Astrocyte (in vitro differentiated cells and primary cell): ENCODE data around the gene TBC1D14. TPM values are rescaled to one million over a fixed set of nuclear protein-coding genes. Genes with fewer than 3 reads are reported as not detected.

Source experiments
- DNase-seq: peaks from one replicate; pipeline ENCODE4 v3.0.0-alpha.2; 2010; ENCODE audit warnings: low read depth
- FAIRE-seq: peaks from 2 replicates; lab custom pipeline; 2011; peaks lifted over from hg19 to GRCh38; lab: Jason Lieb, UNC
- H2AFZ ChIP-seq: 2 replicates; pipeline ENCODE4 v1.6.0; 2012; ENCODE audit warnings: low read depth, low read length, inconsistent platforms
- H3K27ac ChIP-seq: 2 replicates; pipeline ENCODE4 v1.5.1; 2011; ENCODE audit warnings: low read depth, low read length, inconsistent platforms
- H3K27me3 ChIP-seq: 2 replicates; pipeline ENCODE4 v1.6.0; 2011; ENCODE audit warnings: low read length, inconsistent platforms; ENCODE audit not compliant: insufficient read depth
- H3K36me3 ChIP-seq: 2 replicates; pipeline ENCODE4 v1.5.1; 2011; ENCODE audit warnings: low read length, inconsistent platforms; ENCODE audit not compliant: insufficient read depth
- H3K4me1 ChIP-seq: 2 replicates; pipeline ENCODE4 v1.5.1; 2011; ENCODE audit warnings: low read length, inconsistent platforms; ENCODE audit not compliant: insufficient read depth
- H3K4me2 ChIP-seq: 2 replicates; pipeline ENCODE4 v1.6.0; 2012; ENCODE audit warnings: low read length, inconsistent platforms
- H3K4me3 ChIP-seq: 2 replicates; pipeline ENCODE4 v1.5.1; 2011; ENCODE audit warnings: low read depth, mild to moderate bottlenecking, low read length, inconsistent platforms; ENCODE audit not compliant: insufficient read depth
- H3K79me2 ChIP-seq: 2 replicates; pipeline ENCODE4 v1.6.0; 2012; ENCODE audit warnings: mild to moderate bottlenecking, low read length, inconsistent platforms; ENCODE audit not compliant: insufficient read depth
- H3K9ac ChIP-seq: 2 replicates; pipeline ENCODE4 v1.6.0; 2012; ENCODE audit warnings: mild to moderate bottlenecking, low read length, inconsistent platforms
- H3K9me3 ChIP-seq: 2 replicates; pipeline ENCODE4 v1.5.1; 2012; ENCODE audit warnings: low read depth, mild to moderate bottlenecking, low read length, inconsistent platforms; ENCODE audit not compliant: insufficient read depth
- H4K20me1 ChIP-seq: 2 replicates; pipeline ENCODE4 v1.6.0; 2012; ENCODE audit warnings: low read length, inconsistent platforms; ENCODE audit not compliant: insufficient read depth
- H3K27ac Mint-ChIP-seq: one replicate; pipeline ENCODE4 v1.8.0; 2021; ENCODE audit warnings: mild to moderate bottlenecking, mixed read lengths; ENCODE audit not compliant: unreplicated experiment
- H3K27me3 Mint-ChIP-seq: one replicate; pipeline ENCODE4 v1.8.0; 2021; ENCODE audit warnings: low read depth, mixed read lengths; ENCODE audit not compliant: unreplicated experiment
- H3K36me3 Mint-ChIP-seq: one replicate; pipeline ENCODE4 v1.8.0; 2021; ENCODE audit warnings: low read depth, mixed read lengths; ENCODE audit not compliant: unreplicated experiment
- H3K4me1 Mint-ChIP-seq: one replicate; pipeline ENCODE4 v1.8.0; 2021; ENCODE audit warnings: low read depth, mixed read lengths; ENCODE audit not compliant: unreplicated experiment
- H3K4me3 Mint-ChIP-seq: one replicate; pipeline ENCODE4 v1.8.0; 2021; ENCODE audit warnings: mild to moderate bottlenecking, moderate library complexity, mixed read lengths; ENCODE audit not compliant: unreplicated experiment
- H3K9me3 Mint-ChIP-seq: one replicate; pipeline ENCODE4 v1.8.0; 2021; ENCODE audit warnings: mild to moderate bottlenecking, mixed read lengths; ENCODE audit not compliant: unreplicated experiment
- EZH2 ChIP-seq: IDR thresholded peaks from 2 replicates; pipeline ENCODE4 v1.6.1; 2012; ENCODE audit warnings: mild to moderate bottlenecking, low read length, inconsistent platforms; ENCODE audit not compliant: insufficient read depth
- total RNA-seq: library from RNA; stranded (reverse); gene quantifications from 2 replicates; pipeline ENCODE4 v1.2.1, GENCODE V29; 2021
- TF ChIP-seq, protein P1 (sequence below): IDR thresholded peaks from 2 replicates; pipeline ENCODE4 v1.5.1; 2011; ENCODE audit warnings: low read depth, mild to moderate bottlenecking, inconsistent platforms, low read length, moderate library complexity; ENCODE audit not compliant: insufficient read depth

TBC1D14 gene
- total RNA-seq, 1 donor from 2014 or later: 30.4 TPM

- no peak for TF ChIP-seq EZH2
- TF ChIP-seq, protein P1, sequence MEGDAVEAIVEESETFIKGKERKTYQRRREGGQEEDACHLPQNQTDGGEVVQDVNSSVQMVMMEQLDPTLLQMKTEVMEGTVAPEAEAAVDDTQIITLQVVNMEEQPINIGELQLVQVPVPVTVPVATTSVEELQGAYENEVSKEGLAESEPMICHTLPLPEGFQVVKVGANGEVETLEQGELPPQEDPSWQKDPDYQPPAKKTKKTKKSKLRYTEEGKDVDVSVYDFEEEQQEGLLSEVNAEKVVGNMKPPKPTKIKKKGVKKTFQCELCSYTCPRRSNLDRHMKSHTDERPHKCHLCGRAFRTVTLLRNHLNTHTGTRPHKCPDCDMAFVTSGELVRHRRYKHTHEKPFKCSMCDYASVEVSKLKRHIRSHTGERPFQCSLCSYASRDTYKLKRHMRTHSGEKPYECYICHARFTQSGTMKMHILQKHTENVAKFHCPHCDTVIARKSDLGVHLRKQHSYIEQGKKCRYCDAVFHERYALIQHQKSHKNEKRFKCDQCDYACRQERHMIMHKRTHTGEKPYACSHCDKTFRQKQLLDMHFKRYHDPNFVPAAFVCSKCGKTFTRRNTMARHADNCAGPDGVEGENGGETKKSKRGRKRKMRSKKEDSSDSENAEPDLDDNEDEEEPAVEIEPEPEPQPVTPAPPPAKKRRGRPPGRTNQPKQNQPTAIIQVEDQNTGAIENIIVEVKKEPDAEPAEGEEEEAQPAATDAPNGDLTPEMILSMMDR: no peak
- Histone ChIP-seq H3K4me1 (peaks cover 2% of the 10 kb centered on the region), H3K36me3 (peaks cover 11% of the 10 kb centered on the region), H2AFZ (no peak overlapping the region), H3K9ac (no peak overlapping the region), H3K27ac (no peak overlapping the region), H3K27me3 (no peaks in the 10 kb centered on the region), H3K79me2 (peaks cover 54% of the 10 kb centered on the region), H3K4me3 (no peak overlapping the region), H3K4me2 (no peak overlapping the region), H4K20me1 (peaks cover 71% of the 10 kb centered on the region), H3K9me3 (no peaks in the 10 kb centered on the region)
- DNase-seq (no peak), FAIRE-seq (no peak)
- H3K4me3 Mint-ChIP-seq: no peak overlapping the region
- no peak overlapping the region for H3K27ac Mint-ChIP-seq
- H3K4me1 Mint-ChIP-seq: peaks cover 12% of the 10 kb centered on the region
- H3K9me3 Mint-ChIP-seq: no peaks in the 10 kb centered on the region
- no peaks in the 10 kb centered on the region for H3K27me3 Mint-ChIP-seq
- H3K36me3 Mint-ChIP-seq: peaks cover 9% of the 10 kb centered on the region
Measured at GRCh38 chr4:7054106-7054880, 144.7 kb downstream of the TBC1D14 start.

DNA sequence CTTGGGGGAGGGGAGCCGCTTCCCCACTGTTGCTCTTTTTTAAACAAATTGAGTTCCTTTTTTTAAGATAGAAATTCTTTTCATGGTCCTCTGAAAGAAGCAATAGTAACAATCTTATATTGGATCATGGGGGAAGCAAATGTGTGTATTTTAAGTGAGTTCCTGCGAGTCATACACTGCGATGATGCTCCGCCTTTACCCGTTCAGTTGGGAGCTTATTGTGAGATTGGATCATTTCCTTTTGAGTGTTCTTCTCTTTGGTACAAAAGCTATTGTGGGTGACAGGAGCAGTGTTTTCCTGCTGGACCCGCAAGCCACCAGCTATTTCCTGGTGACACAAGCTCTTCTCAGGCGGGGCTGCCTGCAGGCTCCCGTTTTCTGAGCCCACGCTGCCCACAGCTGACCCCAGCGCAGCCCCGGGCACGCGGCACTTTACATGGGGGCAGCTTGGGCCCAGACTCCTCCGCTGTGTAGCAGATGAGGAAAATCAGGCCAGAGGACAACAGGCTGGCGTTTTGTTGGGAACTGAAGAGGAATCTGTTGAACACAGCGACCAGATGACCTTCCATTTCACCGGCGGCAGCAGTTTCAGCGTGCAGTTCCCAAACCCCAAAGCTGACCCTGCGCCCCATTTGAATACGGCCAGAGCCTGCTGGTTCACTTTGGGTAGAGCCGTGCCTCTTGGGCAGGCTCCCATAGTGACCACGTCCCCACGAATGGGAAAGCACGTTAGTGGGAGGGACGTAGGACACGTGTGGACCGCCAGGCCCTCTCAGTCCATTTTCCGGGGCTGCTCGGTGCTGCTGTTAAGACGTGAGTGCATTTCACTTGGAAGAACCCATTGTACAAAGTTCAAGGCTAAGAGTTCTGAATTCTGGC lies 145.7 kb downstream of the TBC1D14 start:
- Histone ChIP-seq H3K9ac (no peak overlapping the region), H3K27me3 (no peaks in the 10 kb centered on the region), H3K4me1 (peaks cover 2% of the 10 kb centered on the region), H2AFZ (no peak overlapping the region), H4K20me1 (peaks cover 65% of the 10 kb centered on the region), H3K27ac (no peak overlapping the region), H3K36me3 (peaks cover 19% of the 10 kb centered on the region), H3K9me3 (no peaks in the 10 kb centered on the region), H3K4me2 (no peak overlapping the region), H3K79me2 (peaks cover 43% of the 10 kb centered on the region), H3K4me3 (no peak overlapping the region)
- H3K4me1 Mint-ChIP-seq: peaks cover 12% of the 10 kb centered on the region
- H3K27ac Mint-ChIP-seq: no peak overlapping the region
- no peak for FAIRE-seq
- H3K4me3 Mint-ChIP-seq: no peak overlapping the region
- no peak for DNase-seq
- H3K36me3 Mint-ChIP-seq: peaks cover 9% of the 10 kb centered on the region
- no peaks in the 10 kb centered on the region for H3K9me3 Mint-ChIP-seq
- H3K27me3 Mint-ChIP-seq: no peaks in the 10 kb centered on the region
- TF ChIP-seq, protein P1: no peak
- no peak for TF ChIP-seq EZH2
